ENCODE results near the gene HEY2.
A peak's percentile ranks its signal among the peaks of the same experiment; 100 is the strongest.

Gene HEY2

DNA sequence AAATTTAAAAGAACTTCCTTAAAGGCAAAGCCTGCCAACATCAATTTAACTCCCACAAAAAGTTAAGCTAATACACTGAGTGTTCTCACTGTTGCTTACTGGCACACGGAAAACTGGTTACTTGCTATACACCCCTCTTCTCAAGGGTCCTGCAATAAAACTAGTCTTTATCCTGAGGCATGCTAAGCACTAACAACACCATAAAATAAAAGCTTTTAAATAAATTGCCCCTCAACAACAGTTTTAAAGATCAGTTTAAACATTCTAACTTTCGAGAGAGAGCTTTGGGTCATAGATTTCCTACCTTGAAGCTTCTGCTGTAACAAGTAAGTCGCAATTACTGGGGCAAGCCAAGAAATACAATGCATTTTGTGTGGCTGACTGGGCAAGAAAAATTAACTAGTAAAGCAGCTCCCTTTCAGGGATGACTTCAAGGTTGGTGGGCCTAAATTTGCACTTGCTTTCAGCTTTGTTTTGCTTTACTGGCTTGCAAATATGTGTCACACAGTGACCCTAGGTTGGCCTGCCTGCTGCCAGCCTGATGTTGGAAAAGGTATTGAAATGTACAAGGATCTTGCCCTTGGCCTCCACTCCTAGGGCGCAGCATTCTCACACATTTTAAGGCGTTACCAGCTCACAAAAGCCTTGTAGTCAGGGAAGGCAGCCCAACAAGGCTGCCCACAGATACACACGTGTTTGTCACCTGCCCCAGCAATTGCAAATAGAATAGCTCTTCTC, 4.0 kb upstream of the HEY2 start:
- no peak for DNase-seq

DNA sequence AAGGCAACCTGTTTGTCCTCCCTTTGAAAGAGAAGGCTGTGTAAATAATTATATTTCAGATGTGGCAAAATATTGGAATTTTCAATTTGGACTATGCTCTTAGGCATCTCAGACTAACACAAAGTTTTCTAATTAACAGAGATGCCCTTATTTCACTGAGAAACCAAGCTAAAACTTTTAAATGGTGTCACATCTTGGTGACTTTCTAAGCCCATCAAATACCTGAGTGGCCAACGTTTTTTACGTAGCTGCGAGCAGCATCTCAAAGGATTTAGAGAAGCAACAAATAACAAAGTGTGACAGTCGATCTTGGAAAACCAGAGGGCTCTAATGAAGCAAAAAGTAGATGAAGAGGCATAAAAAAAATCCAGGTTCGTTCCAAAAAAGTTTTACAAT, 3.4 kb upstream of the HEY2 start:
- DNase-seq = no peak

DNA sequence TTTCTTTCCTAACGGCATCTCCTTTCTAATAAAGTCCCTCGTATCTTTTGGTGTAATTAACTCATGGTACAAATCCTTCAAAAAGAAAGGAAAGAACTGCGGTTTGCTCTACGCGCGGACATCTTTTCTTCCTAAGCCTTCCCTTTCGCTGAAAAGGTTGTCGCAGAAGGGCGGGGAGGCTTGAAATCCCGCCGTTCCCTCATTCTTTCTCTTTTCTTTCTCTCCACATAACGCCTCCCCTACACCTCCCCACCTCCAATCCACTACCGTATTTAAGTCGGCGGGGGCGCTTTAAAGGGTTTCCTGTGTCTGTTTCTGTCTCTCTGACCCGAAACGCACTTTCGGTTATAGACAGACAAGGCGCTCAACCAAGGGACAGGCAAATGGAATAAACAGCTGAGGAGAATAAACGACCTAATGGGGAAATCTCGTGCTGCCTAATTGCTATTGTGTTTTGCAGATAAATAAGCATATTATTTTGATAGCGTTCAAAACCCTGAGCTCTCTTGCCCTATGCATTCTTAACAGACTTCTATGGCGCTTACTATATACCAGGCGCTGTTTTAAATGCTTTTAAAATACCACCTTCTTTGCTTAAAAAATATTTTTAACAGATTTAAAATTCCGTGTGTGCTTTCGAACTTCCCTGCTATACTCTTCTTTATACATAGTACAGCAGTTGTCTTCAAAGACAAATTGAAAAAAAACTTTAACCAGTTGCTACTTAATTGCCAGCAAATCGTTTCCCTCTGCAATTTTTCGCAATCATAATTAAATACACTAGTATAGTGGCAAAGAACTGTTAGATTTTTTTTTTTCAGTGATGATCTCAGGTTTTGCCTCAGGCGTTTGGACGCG, 2.5 kb upstream of the HEY2 start:
- peak; percentile 48 for DNase-seq

DNA sequence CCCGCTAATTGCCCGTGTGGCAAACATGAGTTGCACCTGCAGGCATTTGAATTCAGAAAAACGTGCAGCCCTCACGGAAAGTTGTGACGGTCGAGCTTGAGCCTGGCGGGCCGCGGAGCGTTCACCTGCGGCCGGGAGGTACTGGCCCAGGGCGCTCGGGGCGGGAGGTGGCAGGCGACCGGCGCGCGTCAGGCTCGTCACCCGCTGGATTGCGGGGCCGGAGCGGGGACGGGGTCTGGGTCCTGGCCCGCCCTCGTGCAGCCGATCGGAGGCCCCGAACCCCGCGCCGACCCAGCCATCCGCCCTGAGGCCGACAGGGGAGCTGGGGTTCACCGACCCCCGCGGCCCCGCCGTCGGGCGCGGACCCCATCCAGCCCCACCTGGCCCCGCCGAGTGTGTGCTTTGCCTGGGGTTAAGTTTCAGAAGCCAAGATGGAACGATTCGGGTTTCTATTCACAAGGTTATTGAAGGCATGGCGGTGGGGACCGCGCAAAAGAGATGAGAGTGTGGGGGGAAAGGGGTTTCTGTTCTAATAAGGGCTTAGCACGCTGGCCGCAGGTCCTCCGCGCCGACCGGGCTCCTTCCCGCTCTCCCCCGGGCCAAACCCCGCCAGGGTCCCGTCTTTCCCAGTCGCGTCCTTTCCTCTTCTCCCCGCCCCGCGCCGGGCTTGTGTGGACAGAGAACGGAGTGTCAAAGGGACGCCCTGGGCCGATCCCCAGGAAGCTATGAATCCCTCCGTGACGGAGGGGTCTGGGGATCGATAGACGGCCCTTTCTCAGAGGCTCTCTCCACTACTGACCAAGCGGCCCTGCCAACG, 1.6 kb upstream of the HEY2 start:
- no peak for DNase-seq

DNA sequence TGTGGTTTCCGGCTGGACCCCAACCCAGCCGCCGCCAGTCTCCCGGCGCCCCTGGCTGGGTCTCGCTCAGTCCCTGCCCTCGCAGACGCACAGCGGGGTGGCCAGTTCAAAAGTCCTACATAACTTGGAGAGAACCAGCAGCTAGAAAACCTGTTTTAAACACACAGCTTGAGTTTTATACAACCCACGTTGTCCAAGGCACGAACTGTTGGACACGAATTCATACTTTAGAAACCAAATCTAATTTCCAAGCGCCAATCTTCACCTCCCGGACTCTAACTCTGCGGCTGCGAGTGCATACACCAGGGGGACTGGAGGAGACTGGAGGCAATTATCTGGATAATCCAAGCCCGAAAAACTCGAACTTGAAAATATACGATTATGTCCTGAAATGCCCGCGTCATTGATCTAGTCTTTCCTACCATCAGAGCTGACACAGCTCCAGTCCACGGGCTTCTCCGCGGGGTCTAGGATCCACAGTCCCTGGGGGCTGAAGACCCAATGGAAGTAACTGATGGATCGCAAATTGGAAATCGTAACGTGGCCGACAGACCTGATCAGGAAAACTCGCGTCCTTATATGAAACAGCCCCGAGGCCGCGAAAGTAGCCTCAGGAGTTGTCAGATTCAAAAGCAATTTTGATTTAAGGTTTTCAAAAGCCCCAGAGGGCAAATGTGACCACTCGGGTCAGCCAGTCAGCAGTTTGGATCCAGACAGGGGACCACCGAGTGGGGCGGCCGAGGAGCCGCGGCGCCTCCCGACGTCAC, 843 bp upstream of the HEY2 start:
- DNase-seq = peak; percentile 35

DNA sequence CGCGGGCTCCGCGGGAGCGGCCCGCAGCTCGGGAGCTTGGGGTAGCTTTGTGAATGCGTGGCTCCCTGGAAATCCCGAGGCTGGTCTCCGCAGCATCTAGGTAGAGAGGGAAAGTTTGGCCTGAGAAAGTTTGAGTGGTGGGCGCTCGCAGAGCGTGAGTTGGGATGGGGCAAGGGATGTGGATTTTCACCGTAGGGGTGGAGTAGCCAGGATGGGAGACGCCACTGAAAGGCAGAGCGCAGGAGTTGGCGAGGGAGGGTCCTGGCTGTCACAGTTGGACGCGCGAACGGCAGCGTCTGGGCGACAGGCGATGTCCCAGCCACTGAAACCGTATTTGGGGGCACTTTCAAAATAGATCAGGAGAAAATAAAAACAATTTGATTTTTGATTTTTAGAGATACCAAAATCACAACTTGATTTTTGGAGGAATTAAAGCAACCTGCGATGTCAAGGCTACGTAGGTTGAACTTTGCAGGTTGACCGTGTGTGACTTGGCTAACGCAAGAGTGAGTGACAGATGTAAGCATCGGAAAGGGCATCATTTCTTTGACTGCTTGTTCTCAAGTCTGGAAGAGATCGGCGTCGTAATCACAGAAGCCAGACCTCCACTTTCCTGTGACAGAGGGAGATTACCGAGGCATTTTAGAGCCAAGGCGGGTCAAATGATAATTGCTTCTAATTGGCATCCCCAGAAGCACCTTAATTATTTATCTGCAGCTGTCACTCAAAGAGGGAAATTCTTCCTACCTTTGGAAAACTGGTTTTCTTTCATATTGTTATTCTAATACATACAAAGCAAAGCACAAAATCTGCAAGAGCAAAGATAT, 646 bp downstream of the HEY2 start:
- DNase-seq = peak; percentile 21

DNA sequence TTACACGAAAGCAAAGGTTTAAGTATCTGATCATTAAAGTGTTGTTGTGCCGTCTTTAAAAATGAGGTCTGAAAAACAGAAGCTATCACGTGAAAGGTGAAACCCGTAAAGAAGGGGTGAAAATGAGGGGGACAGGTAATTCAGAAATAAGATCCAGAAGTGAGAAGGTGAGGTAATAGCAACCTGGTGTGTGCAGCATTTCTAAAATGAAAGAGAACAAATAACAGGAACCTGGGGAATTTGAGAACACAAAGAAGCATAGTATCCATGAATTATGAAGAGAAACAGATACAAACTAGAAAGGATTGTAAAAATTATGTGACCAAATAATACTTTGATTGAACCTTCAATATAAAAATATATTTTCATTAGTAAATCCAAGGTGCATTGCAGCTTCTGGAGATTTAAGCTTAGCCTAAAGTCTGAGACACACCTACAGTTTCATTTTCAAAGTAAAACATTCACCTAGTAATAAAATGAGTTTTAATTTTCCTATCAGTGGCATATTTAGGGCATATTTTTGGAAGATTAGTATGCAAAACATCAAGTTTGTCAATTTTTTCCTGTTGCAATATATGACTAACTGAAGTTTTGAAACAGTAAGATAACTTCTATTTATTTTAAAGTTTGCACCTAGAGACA, 1.4 kb downstream of the HEY2 start:
- DNase-seq = no peak

DNA sequence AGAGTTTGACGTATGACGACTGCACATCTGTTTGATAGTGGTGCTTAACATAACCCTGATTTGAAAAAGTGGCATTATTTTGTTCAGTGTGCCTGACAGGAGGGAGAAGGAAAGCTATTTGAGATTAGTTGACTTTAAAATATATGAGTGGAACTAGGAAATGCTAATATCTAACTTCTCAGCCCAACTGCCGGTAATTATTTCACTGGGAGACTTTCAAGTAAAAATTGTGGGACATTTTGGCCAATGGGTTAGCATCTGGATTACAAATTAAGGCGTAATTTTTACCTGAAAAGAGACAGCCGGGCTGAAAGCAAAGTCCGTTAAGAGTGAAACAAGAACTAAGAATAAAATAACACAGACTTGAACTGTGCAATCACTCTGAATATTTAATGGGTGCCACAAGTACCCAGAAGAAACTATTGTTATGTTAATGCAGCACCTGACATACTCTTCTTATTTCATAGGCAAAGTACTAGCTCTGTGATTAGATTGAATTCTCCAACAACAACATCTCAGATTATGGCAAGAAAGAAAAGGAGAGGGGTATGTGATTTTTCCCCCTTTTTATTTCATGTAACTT, 2.0 kb downstream of the HEY2 start:
- no peak for DNase-seq

DNA sequence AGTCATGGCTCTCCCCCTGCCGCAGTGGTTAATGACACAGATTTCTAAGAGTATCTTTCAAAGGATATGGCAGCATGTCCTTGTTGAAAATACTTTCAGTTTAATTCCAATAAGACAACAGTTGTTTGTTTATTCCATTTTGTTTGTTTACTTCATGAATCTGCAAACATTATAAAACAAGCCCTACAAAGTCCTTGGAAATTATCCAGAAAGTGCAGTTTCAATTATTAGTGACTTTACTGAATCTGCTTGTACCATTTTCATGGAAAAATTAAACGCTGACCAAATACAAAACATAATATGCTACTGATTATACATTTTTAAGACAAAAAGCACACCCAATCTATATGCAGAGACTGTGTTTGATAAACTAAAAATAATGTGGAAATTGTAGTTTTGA, 3.3 kb downstream of the HEY2 start:
- DNase-seq = no peak

DNA sequence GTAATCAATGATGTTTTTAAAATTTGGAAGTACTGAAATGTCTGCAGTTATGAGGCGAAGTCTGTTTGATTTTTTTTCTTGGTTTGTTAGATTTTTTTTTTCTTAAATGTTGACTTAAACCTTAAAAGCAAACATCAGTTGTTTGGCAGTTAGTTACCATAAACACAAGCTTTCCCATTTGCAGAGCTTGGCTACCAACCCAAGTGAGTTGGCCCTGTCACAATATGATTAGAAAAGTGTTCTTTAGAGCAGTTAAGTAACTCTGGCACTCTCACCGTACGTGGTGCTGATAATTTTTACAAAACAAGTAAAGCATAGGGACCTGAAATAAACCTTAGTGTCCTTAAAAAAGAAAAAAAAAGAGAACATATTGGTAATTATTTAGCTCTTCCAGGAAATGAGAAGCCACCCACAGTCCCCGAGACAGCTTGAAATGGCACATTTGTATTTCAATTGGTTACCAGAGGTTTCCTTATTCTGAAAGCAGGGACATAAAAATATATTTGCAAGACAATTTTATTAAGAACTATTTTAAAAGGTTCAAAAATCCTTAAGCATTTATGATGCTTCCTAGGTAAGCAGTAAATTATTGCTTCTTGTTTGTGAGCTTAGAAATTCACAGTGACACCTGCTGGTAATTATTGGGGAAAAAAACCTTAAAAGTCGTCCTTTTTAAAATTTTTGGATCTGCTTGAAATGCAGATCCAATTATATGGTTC, 3.9 kb downstream of the HEY2 start:
- no peak for DNase-seq

DNA sequence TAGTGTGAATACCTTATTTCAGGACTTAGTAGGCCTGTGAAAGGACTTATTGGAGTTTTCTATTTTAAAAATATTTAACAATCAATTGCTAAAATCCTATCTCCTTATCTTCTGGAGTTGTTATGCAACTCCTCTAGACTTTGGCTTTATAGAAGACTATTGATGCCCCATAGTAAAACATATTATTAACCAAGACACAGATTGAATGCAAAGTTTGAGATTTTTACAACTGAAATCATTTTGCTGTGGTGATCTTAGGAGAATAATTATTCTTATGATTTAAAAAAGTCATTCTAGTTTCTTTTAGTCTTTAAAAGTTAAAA, 4.5 kb downstream of the HEY2 start:
- no peak for DNase-seq

DNA sequence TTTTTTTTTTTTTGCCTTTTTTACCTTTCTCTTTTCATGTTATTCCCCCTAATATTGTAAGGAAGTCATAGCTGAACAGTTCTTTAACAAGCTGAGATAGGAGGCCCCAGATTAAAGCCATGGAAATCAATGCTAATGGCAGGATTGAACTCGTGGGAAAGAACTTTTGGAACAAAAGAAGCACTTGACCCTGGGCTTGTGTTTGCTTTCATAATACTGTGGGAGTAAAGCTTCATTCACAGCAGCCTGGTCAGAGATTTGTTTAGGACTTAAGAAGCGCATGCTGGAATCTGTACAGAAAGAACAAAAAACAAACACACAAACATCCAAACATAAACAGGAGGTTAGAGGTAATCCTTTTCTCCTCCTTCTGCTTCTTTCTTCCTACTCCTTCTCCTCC, 5.1 kb downstream of the HEY2 start:
- no peak for DNase-seq

DNA sequence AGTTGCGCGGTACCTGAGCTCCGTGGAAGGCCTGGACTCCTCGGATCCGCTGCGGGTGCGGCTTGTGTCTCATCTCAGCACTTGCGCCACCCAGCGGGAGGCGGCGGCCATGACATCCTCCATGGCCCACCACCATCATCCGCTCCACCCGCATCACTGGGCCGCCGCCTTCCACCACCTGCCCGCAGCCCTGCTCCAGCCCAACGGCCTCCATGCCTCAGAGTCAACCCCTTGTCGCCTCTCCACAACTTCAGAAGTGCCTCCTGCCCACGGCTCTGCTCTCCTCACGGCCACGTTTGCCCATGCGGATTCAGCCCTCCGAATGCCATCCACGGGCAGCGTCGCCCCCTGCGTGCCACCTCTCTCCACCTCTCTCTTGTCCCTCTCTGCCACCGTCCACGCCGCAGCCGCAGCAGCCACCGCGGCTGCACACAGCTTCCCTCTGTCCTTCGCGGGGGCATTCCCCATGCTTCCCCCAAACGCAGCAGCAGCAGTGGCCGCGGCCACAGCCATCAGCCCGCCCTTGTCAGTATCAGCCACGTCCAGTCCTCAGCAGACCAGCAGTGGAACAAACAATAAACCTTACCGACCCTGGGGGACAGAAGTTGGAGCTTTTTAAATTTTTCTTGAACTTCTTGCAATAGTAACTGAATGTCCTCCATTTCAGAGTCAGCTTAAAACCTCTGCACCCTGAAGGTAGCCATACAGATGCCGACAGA, 9.9 kb downstream of the HEY2 start:
- DNase-seq = no peak

DNA sequence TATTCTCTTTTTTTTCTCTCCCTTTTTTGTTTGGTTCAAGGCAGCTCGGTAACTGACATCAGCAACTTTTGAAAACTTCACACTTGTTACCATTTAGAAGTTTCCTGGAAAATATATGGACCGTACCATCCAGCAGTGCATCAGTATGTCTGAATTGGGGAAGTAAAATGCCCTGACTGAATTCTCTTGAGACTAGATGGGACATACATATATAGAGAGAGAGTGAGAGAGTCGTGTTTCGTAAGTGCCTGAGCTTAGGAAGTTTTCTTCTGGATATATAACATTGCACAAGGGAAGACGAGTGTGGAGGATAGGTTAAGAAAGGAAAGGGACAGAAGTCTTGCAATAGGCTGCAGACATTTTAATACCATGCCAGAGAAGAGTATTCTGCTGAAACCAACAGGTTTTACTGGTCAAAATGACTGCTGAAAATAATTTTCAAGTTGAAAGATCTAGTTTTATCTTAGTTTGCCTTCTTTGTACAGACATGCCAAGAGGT, 10.6 kb downstream of the HEY2 start:
- no peak for DNase-seq

DNA sequence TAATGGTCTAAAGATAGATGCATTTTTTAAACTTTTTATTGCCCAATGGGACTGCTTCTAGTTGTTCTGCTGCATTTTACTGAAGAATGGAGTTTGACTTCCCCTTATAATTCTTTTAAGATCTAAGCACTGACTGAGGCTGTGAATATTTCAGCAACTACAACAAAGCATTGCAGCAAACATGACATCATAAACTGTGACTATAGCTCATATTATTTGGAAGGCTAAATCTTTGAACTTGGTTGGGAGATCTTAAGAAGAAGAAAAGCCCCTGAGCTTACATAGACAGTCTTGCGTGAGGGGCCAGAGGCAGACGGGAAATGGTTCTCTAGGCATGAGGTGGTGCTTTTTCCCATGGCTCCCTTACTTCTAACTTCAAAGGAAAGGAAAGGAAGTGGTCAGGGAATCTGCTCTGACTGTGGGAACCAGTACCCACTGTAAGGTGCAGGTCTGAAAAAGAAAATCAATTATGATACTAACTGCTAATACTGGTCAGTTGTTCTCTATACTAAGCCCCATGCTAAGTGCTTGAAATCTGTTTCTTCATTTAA, 14.8 kb downstream of the HEY2 start:
- no peak for DNase-seq

DNA sequence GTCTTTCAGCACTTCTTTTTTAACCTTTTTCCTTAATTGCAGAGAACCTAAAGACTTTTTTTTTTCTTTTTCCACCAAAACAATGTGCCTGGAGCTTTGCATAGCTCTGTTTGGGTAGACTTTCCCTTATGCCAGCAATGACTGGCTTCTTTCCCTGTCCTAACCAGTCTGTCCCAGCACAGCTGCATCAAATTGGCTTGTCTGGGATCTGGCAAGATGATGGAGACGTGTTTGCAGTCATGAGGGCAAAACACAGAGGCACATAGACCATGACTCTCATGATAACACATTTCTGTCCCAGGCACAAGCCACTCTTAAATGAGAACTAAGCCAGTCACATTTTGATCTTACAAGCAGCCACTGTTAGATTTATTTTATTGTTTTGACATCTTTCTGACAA, 16.5 kb downstream of the HEY2 start:
- DNase-seq = no peak

DNA sequence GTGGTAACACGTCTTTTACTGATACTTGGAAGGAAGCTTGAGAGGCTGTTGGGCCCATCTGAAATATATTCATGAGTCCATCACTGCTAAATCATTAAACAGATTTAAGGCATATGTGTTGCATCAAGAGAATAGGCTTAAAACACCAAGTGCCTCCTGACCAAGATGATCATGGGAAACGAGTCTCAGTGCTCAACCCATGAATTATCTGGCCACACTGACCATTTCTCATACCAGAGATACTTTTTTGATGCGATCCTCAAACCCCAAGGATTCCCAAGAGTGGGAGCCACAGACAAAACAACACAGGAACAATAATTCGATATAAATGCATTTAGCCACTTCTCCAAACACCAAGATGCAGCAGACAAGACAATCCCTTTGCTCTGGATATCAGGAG, 17.2 kb downstream of the HEY2 start:
- DNase-seq = no peak

DNA sequence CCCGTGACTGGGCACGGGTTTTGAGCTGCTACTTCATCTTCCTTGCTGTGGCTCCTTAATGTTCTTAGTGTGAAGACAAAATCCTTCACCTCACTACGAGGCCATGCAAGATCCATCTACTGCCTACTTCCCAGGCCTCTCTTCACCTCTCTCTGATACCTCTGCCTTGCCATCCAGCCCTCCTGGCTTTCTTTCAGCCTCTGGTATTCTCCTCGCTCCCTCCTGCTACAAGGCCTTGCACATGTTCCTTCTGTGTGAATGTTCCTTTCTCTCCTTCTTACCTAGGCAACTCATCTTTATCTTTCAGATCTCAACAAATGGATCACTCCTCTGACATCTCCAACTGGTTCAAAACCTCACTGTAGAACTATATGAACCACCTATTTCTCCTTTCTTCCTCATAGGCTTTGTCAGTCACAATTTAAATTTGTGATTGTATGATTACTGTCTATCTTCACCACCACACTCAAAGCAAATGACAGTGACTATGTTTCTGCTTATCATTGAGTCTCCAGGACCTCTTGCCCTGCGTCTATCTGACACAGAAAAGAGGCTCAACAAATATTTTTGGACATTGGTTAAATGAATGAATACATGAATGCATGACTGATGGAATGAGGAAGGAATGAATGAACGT, 19.8 kb downstream of the HEY2 start:
- DNase-seq = no peak

Data from DMS 273 treated with DMSO at 0.1 percent for 48 hours (cell line).